Naive thymus-derived CD4-positive, alpha-beta T cell (primary cell): Measurements from ENCODE around the gene CSHL1. TPM values are rescaled to one million over a fixed set of nuclear protein-coding genes. Genes with fewer than 3 reads are reported as not detected.
"Not testable (repeated sequence)": the region's sequence is repeated elsewhere in the genome, so short reads cannot be mapped to it uniquely, and the experiment has no call there.

ENCODE experiments used
- ATAC-seq: fragments of 150-1000 bp; cut with Tn5 transposase; 2 replicates; pipeline ENCODE4 v1.10.0; 2021; ENCODE audit warnings: mild to moderate bottlenecking, moderate library complexity
- CTCF ChIA-PET: fragments of 350-600 bp; sonication (Branson Sonifier 250); formaldehyde crosslinking; loops from one replicate; lab custom pipeline; 2021; ENCODE audit warnings: antibody characterized with exemption; lab: Charles Lee
- POLR2A ChIA-PET: fragments of 350-600 bp; sonication (Branson Sonifier 250); formaldehyde crosslinking; loops from one replicate; lab custom pipeline; 2021; ENCODE audit warnings: antibody characterized with exemption, inconsistent platforms; lab: Charles Lee
- DNase-seq, 9 donors: peaks; one replicate each; pipeline versions ENCODE4 v3.0.0 to v3.0.0-alpha.2; 2020 to 2022; ENCODE audit warnings: mixed read lengths in 1 of 9
- H3K27ac ChIP-seq: one replicate; pipeline ENCODE4 v1.7.0; 2013; ENCODE audit warnings: mild to moderate bottlenecking, low read depth, low read length, moderate library complexity
- H3K27me3 ChIP-seq, 2 donors: one replicate each; pipeline ENCODE4 v1.7.0; 2013; ENCODE audit warnings: low read length in 2 of 2, mild to moderate bottlenecking in 2 of 2, moderate library complexity in 2 of 2; ENCODE audit not compliant: control insufficient read depth in 2 of 2, insufficient read depth in 2 of 2
- H3K36me3 ChIP-seq, 3 experiments: 1 replicate in 2 of 3; 2 replicates in 1 of 3; pipeline ENCODE4 v1.7.0; 2013; ENCODE audit warnings: low read length in 3 of 3, mild to moderate bottlenecking in 3 of 3, moderate library complexity in 1 of 3; ENCODE audit not compliant: insufficient read depth in 3 of 3, control insufficient read depth in 2 of 3
- H3K4me1 ChIP-seq, 2 donors: one replicate each; pipeline ENCODE4 v1.7.0; 2013; ENCODE audit warnings: low read length in 2 of 2, mild to moderate bottlenecking in 2 of 2, moderate library complexity in 1 of 2; ENCODE audit not compliant: control insufficient read depth in 2 of 2, insufficient read depth in 2 of 2
- H3K4me3 ChIP-seq: 2 replicates; pipeline ENCODE4 v1.7.0; 2013; ENCODE audit warnings: mild to moderate bottlenecking, low read length
- H3K9me3 ChIP-seq, 3 experiments: 1 replicate in 2 of 3; 2 replicates in 1 of 3; pipeline ENCODE4 v1.7.0; 2013; ENCODE audit warnings: low read length in 3 of 3; ENCODE audit not compliant: control insufficient read depth in 2 of 3
- H3K27ac Mint-ChIP-seq, 9 donors: one replicate each; pipeline ENCODE4 v1.8.0; 2020 to 2022; ENCODE audit warnings: mixed read lengths in 9 of 9, mild to moderate bottlenecking in 8 of 9, moderate library complexity in 5 of 9, inconsistent platforms in 2 of 9
- H3K27me3 Mint-ChIP-seq, 5 donors: one replicate each; pipeline ENCODE4 v1.8.0; 2021 to 2022; ENCODE audit warnings: mixed read lengths in 5 of 5, mild to moderate bottlenecking in 1 of 5
- H3K36me3 Mint-ChIP-seq, 5 donors: one replicate each; pipeline ENCODE4 v1.8.0; 2020 to 2022; ENCODE audit warnings: mixed read lengths in 5 of 5, mild to moderate bottlenecking in 3 of 5, inconsistent platforms in 1 of 5
- H3K4me1 Mint-ChIP-seq, 7 donors: one replicate each; pipeline ENCODE4 v1.8.0; 2020 to 2022; ENCODE audit warnings: mixed read lengths in 7 of 7, mild to moderate bottlenecking in 3 of 7, inconsistent platforms in 1 of 7
- H3K4me3 Mint-ChIP-seq, 10 donors: one replicate each; pipeline ENCODE4 v1.8.0; 2020 to 2022; ENCODE audit warnings: mild to moderate bottlenecking in 10 of 10, mixed read lengths in 10 of 10, moderate library complexity in 6 of 10, inconsistent platforms in 2 of 10
- H3K9me3 Mint-ChIP-seq, 11 donors: one replicate each; pipeline ENCODE4 v1.8.0; 2020 to 2022; ENCODE audit warnings: mixed read lengths in 11 of 11, mild to moderate bottlenecking in 4 of 11, inconsistent platforms in 1 of 11, moderate library complexity in 1 of 11
- intact Hi-C, 2 donors: fragments of 100-400 bp; cut with micrococcal nuclease; formaldehyde crosslinking; loops; one replicate each; pipeline ENCODE4 v1.15.1; 2023
- polyA plus RNA-seq, 2 donors: library from polyadenylated mRNA; unstranded; fragments of 300-500 nt; fragmentation: Illumina TruSeq; gene quantifications; one replicate each; pipeline ENCODE4 v1.2.3, GENCODE V29; 2021
- total RNA-seq, 6 experiments: library from RNA in 5 of 6; stranded (reverse) in 5 of 6; gene quantifications; 1 replicate in 5 of 6; 2 replicates in 1 of 6; pipeline ENCODE4 v1.2.3 and lab custom pipeline; 2021 to 2026

Gene CSHL1
- total and polyA plus RNA-seq, 7 experiments from 2014 or later = not detected

DNA sequence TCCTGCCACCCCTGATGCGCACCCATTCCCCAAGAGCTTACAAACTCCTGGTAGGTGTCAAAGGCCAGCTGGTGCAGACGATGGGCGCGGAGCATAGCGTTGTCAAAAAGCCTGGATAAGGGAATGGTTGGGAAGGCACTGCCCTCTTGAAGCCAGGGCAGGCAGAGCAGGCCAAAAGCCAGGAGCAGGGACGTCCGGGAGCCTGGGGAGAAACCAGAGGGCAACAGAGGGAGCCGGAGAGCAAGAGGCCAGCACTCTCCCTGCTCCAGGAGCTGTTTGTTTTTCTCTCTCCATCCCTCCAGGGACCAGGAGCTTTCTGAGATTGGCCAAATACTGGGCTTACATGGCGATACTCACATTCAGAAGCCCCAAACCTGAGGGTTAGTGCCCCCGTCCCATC is 7.2 kb upstream of the CSHL1 start:
- no peaks in the 10 kb centered on the region for H3K36me3 Mint-ChIP-seq
- intact Hi-C loops = loop anchor here (2.0 to 5.0 kb wide), 2 partner anchors 214 to 229 kb away; no protein-coding TSS in a partner anchor
- H3K4me1 ChIP-seq = peaks cover 0 to 4% of the 10 kb centered on the region in 2 donors

DNA sequence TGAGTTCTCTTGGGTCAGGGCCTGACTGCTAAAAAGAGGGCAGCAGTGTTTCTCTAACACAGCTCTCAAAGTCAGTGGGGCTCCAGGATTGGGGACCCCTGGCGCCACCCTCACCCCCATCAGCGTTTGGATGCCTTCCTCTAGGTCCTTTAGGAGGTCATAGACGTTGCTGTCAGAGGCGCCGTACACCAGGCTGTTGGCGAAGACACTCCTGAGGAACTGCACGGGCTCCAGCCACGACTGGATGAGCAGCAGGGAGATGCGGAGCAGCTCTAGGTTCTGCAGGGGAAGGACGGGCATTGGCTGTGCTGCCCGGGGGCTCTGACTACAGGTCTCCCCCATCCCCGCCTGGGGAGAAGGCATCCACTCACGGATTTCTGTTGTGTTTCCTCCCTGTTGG is 6.6 kb upstream of the CSHL1 start:
- ATAC-seq = no peak
- no peak overlapping the region for H3K27ac ChIP-seq
- DNase-seq = no peak
- peaks cover 0 to 4% of the 10 kb centered on the region in 2 donors for H3K4me1 ChIP-seq
- H3K36me3 Mint-ChIP-seq = no peaks in the 10 kb centered on the region
- ChIA-PET POLR2A (interaction anchor here (1.1 to 1.4 kb wide), 3 partner anchors 14 to 215 kb away, joined by 3 read pairs; no protein-coding TSS in a partner anchor), CTCF (interaction anchor here (0.9 to 4.3 kb wide), 9 partner anchors 13 to 217 kb away, joined by 3 to 85 read pairs (median 33); partner anchors contain the start of gene CD79B)
- H3K4me3 Mint-ChIP-seq = no peak overlapping the region
- H3K27me3 Mint-ChIP-seq = peaks cover 0 to 16% (median 0%) of the 10 kb centered on the region in 5 donors
- no peaks in the 10 kb centered on the region for H3K27me3 ChIP-seq
- H3K9me3 ChIP-seq = no peaks in the 10 kb centered on the region
- no peak overlapping the region for H3K4me3 ChIP-seq
- peaks cover 5 to 13% (median 9%) of the 10 kb centered on the region in 7 donors for H3K4me1 Mint-ChIP-seq
- no peaks in the 10 kb centered on the region for H3K9me3 Mint-ChIP-seq
- intact Hi-C loops = loop anchor here (2.0 to 5.0 kb wide), 2 partner anchors 215 to 230 kb away; no protein-coding TSS in a partner anchor
- H3K36me3 ChIP-seq = no peaks in the 10 kb centered on the region
- H3K27ac Mint-ChIP-seq = no peak overlapping the region

More for the DNA sequence above, 7.2 kb upstream of the CSHL1 start:
- no peaks in the 10 kb centered on the region for H3K9me3 ChIP-seq
- H3K27me3 ChIP-seq = no peaks in the 10 kb centered on the region
- H3K36me3 ChIP-seq = no peaks in the 10 kb centered on the region
- Mint-ChIP-seq H3K27ac (peak overlapping the region in 1 of 9 donors; percentile 59), H3K4me3 (no peak overlapping the region), H3K27me3 (peaks cover 0 to 16% (median 0%) of the 10 kb centered on the region in 5 donors), H3K4me1 (peaks cover 5 to 10% (median 9%) of the 10 kb centered on the region in 7 donors), H3K9me3 (no peaks in the 10 kb centered on the region)
- ChIA-PET CTCF (interaction anchor here (0.6 to 4.3 kb wide), 17 partner anchors 11 to 509 kb away, joined by 3 to 85 read pairs (median 14); partner anchors contain the start of genes CD79B and ICAM2), POLR2A (interaction anchor here (1.1 to 2.4 kb wide), 5 partner anchors 13 to 227 kb away, joined by 3 to 16 read pairs (median 3); partner anchors contain the start of gene ICAM2)
- ATAC-seq (no peak), DNase-seq (no peak)
- no peak overlapping the region for H3K4me3 ChIP-seq
- no peak overlapping the region for H3K27ac ChIP-seq

DNA sequence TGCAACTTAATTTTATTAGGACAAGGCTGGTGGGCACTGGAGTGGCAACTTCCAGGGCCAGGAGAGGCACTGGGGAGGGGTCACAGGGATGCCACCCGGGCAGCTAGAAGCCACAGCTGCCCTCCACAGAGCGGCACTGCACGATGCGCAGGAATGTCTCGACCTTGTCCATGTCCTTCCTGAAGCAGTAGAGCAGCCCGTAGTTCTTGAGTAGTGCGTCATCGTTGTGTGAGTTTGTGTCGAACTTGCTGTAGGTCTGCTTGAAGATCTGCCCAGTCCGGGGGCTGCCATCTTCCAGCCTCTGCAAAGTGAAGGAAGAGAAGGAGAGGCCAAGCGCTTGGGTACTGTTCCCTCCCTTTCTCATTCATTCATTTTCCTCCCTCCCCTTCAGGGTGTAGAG is 6.1 kb upstream of the CSHL1 start:
- not testable (repeated sequence) for H3K27ac Mint-ChIP-seq, DNase-seq, H3K9me3 Mint-ChIP-seq, H3K4me3 Mint-ChIP-seq, H3K36me3 Mint-ChIP-seq, H3K27me3 ChIP-seq, H3K9me3 ChIP-seq, H3K4me1 ChIP-seq, H3K4me3 ChIP-seq, H3K27ac ChIP-seq, H3K36me3 ChIP-seq, ATAC-seq
- H3K4me1 Mint-ChIP-seq = peaks cover 5 to 17% (median 8%) of the 10 kb centered on the region in 7 donors
- POLR2A ChIA-PET = interaction anchor here (1.4 kb wide), 1 partner anchor 109 kb away, joined by 3 read pairs; no protein-coding TSS in a partner anchor
- CTCF ChIA-PET = interaction anchor here (0.9 to 4.3 kb wide), 7 partner anchors 12 to 217 kb away, joined by 3 to 85 read pairs (median 37); no protein-coding TSS in a partner anchor
- H3K27me3 Mint-ChIP-seq = peaks cover 0 to 16% (median 0%) of the 10 kb centered on the region in 5 donors
- intact Hi-C loops = loop anchor here in 1 of 2 donors (5.0 kb wide), 1 partner anchor 230 kb away; no protein-coding TSS in a partner anchor

DNA sequence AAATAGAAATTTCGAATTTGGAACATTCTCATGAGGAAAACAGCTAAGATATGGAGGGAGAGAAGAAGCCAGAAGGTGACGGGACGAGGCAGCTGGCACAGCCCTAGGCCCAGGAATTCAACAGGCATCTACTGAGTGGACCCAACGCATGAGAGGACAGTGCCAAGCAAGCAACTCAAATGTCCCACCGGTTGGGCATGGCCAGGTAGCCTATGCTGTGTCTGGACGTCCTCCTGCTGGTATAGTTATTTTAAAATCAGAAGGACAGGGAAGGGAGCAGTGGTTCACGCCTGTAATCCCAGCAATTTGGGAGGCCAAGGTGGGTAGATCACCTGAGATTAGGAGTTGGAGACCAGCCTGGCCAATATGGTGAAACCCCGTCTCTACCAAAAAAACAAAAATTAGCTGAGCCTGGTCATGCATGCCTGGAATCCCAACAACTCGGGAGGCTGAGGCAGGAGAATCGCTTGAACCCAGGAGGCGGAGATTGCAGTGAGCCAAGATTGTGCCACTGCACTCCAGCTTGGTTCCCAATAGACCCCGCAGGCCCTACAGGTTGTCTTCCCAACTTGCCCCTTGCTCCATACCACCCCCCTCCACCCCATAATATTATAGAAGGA is 5.6 kb upstream of the CSHL1 start:
- H3K9me3 Mint-ChIP-seq = no peaks in the 10 kb centered on the region
- peaks cover 5 to 19% (median 8%) of the 10 kb centered on the region in 7 donors for H3K4me1 Mint-ChIP-seq
- H3K4me3 ChIP-seq = no peak overlapping the region
- no peaks in the 10 kb centered on the region for H3K36me3 ChIP-seq
- H3K27ac Mint-ChIP-seq = peak overlapping the region in 1 of 9 donors; percentile 2
- CTCF ChIA-PET = interaction anchor here (0.5 to 1.6 kb wide), 7 partner anchors 30 to 374 kb away, joined by 3 to 10 read pairs (median 4); no protein-coding TSS in a partner anchor
- DNase-seq (no peak), ATAC-seq (no peak)
- H3K27me3 Mint-ChIP-seq = peaks cover 0 to 12% (median 0%) of the 10 kb centered on the region in 5 donors
- POLR2A ChIA-PET = no interaction called here
- no peaks in the 10 kb centered on the region for H3K27me3 ChIP-seq
- intact Hi-C loops = loop anchor here in 1 of 2 donors (5.0 kb wide), 1 partner anchor 231 kb away; no protein-coding TSS in a partner anchor
- H3K4me3 Mint-ChIP-seq = no peak overlapping the region
- H3K27ac ChIP-seq = no peak overlapping the region
- H3K4me1 ChIP-seq = peaks cover 0 to 4% of the 10 kb centered on the region in 2 donors
- H3K36me3 Mint-ChIP-seq = no peaks in the 10 kb centered on the region
- H3K9me3 ChIP-seq = no peaks in the 10 kb centered on the region

DNA sequence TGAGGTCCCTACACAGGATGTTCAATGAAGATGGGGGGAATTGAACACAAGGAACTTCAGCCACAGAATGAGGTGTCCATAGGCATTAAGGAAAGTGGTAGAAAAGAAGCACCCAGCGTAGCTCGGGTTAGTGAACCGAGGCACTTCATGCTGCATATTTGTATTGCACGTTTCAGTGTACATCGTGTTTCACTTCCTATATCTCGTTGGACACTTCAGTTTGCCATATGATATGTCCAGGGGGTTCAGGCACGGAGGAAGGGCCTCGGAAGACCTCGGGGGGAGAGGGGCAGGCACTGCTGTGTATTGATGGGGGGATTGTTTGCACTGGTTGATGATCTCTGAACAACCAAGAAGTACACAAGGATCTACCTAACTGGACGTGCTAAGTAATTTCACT is 4.7 kb upstream of the CSHL1 start:
- peaks cover 5 to 19% (median 8%) of the 10 kb centered on the region in 7 donors for H3K4me1 Mint-ChIP-seq
- ATAC-seq, H3K9me3 Mint-ChIP-seq, H3K27ac Mint-ChIP-seq, H3K9me3 ChIP-seq, H3K27me3 ChIP-seq, H3K4me1 ChIP-seq, POLR2A ChIA-PET, H3K36me3 ChIP-seq, H3K4me3 ChIP-seq, H3K27ac ChIP-seq, DNase-seq, H3K36me3 Mint-ChIP-seq, H3K4me3 Mint-ChIP-seq: not testable (repeated sequence)
- CTCF ChIA-PET = interaction anchor here (1.5 to 1.6 kb wide), 4 partner anchors 31 to 217 kb away, joined by 3 to 10 read pairs (median 6); no protein-coding TSS in a partner anchor
- peaks cover 0 to 15% (median 0%) of the 10 kb centered on the region in 5 donors for H3K27me3 Mint-ChIP-seq
- intact Hi-C loops = loop anchor here in 1 of 2 donors (5.0 kb wide), 1 partner anchor 232 kb away; no protein-coding TSS in a partner anchor

DNA sequence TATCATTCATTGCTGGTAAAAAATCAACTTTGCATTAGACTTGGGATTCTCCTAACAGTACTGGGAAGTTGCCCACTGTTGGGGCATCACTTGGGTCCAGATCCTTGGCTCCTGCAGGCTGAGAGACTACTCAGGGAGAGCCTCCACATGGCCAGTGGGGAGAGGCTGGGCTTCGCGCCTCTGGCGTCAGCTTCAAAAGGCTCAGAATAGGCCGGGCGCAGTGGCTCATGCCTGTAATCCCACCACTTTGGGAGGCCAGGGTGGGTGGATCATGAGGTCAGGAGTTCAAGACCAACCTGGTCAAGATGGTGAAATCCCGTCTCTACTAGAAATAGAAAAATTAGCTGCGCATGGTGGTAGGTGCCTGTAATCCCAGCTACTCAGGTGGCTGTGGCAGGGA is 3.4 kb upstream of the CSHL1 start:
- no peaks in the 10 kb centered on the region for H3K27me3 ChIP-seq
- no peak overlapping the region for H3K27ac Mint-ChIP-seq
- H3K27ac ChIP-seq = no peak overlapping the region
- CTCF ChIA-PET = interaction anchor here (1.0 to 1.3 kb wide), 2 partner anchors 32 to 76 kb away, joined by 3 read pairs; no protein-coding TSS in a partner anchor
- peaks cover 0 to 2% of the 10 kb centered on the region in 2 donors for H3K4me1 ChIP-seq
- no peaks in the 10 kb centered on the region for H3K36me3 Mint-ChIP-seq
- no peaks in the 10 kb centered on the region for H3K9me3 Mint-ChIP-seq
- intact Hi-C loops = loop anchor here in 1 of 2 donors (5.0 kb wide), 2 partner anchors 233 to 368 kb away; no protein-coding TSS in a partner anchor
- H3K36me3 ChIP-seq = no peaks in the 10 kb centered on the region
- POLR2A ChIA-PET = no interaction called here
- no peak for DNase-seq
- no peaks in the 10 kb centered on the region for H3K9me3 ChIP-seq
- peaks cover 5 to 15% (median 5%) of the 10 kb centered on the region in 7 donors for H3K4me1 Mint-ChIP-seq
- peaks cover 0 to 15% (median 0%) of the 10 kb centered on the region in 5 donors for H3K27me3 Mint-ChIP-seq
- ATAC-seq = no peak
- no peak overlapping the region for H3K4me3 Mint-ChIP-seq
- no peak overlapping the region for H3K4me3 ChIP-seq
